BLaER1 (cell line): ENCODE data around the gene ZNF215.

ENCODE experiments used
- H3K27ac ChIP-seq: shearing (Covaris generic); formaldehyde crosslinking; 2 replicates; pipeline ENCODE4 v1.8.1; 2022
- H3K27me3 ChIP-seq: shearing (Covaris generic); formaldehyde crosslinking; 2 replicates; pipeline ENCODE4 v1.8.1; 2022
- H3K36me3 ChIP-seq: shearing (Covaris generic); formaldehyde crosslinking; 2 replicates; pipeline ENCODE4 v1.8.1; 2022
- H3K4me1 ChIP-seq: shearing (Covaris generic); formaldehyde crosslinking; 2 replicates; pipeline ENCODE4 v1.8.1; 2022
- H3K4me2 ChIP-seq: shearing (Covaris generic); formaldehyde crosslinking; 2 replicates; pipeline ENCODE4 v1.8.1; 2022
- H3K4me3 ChIP-seq: shearing (Covaris generic); formaldehyde crosslinking; 2 replicates; pipeline ENCODE4 v1.8.1; 2022
- H3K9ac ChIP-seq: shearing (Covaris generic); formaldehyde crosslinking; 2 replicates; pipeline ENCODE4 v1.8.1; 2022
- H3K9me3 ChIP-seq: shearing (Covaris generic); formaldehyde crosslinking; 2 replicates; pipeline ENCODE4 v1.8.1; 2022
- H4K20me1 ChIP-seq: shearing (Covaris generic); formaldehyde crosslinking; 2 replicates; pipeline ENCODE4 v1.8.1; 2022
- Cebpa-rat ChIP-seq: shearing (Covaris generic); IDR thresholded peaks from 2 replicates; pipeline ENCODE4 v1.8.1; 2022

The ZNF215 gene

GRCh38 chr11:6988506-6988905 is 62.3 kb downstream of the ZNF215 start:
- Histone ChIP-seq H3K9me3 (no peaks in the 10 kb centered on the region), H4K20me1 (no peaks in the 10 kb centered on the region), H3K27me3 (no peaks in the 10 kb centered on the region), H3K27ac (no peak overlapping the region), H3K36me3 (no peaks in the 10 kb centered on the region), H3K4me2 (no peak overlapping the region), H3K4me3 (no peak overlapping the region), H3K4me1 (no peaks in the 10 kb centered on the region), H3K9ac (no peak overlapping the region)
- TF ChIP-seq Cebpa-rat, result no peak

GRCh38 chr11:6991227-6991626 is 65.0 kb downstream of the ZNF215 start:
- no peaks in the 10 kb centered on the region for H4K20me1 ChIP-seq
- H3K27ac ChIP-seq, result no peak overlapping the region
- no peaks in the 10 kb centered on the region for H3K9me3 ChIP-seq
- no peaks in the 10 kb centered on the region for H3K4me1 ChIP-seq
- TF ChIP-seq Cebpa-rat, result no peak
- H3K27me3 ChIP-seq, result no peaks in the 10 kb centered on the region
- H3K4me3 ChIP-seq, result no peak overlapping the region
- no peaks in the 10 kb centered on the region for H3K36me3 ChIP-seq
- no peak overlapping the region for H3K4me2 ChIP-seq
- no peak overlapping the region for H3K9ac ChIP-seq

GRCh38 chr11:6992026-6992425 is 65.8 kb downstream of the ZNF215 start:
- Histone ChIP-seq H3K36me3 (no peaks in the 10 kb centered on the region), H4K20me1 (no peaks in the 10 kb centered on the region), H3K9ac (no peak overlapping the region), H3K4me1 (no peaks in the 10 kb centered on the region), H3K4me2 (no peak overlapping the region), H3K27me3 (no peaks in the 10 kb centered on the region), H3K27ac (no peak overlapping the region), H3K4me3 (no peak overlapping the region), H3K9me3 (no peaks in the 10 kb centered on the region)
- TF ChIP-seq Cebpa-rat, result no peak

GRCh38 chr11:6992457-6993417 is 66.5 kb downstream of the ZNF215 start:
- Histone ChIP-seq H3K4me1 (no peaks in the 10 kb centered on the region), H3K9ac (no peak overlapping the region), H3K27me3 (no peaks in the 10 kb centered on the region), H3K27ac (no peak overlapping the region), H4K20me1 (no peaks in the 10 kb centered on the region), H3K4me2 (no peak overlapping the region), H3K36me3 (no peaks in the 10 kb centered on the region), H3K9me3 (no peaks in the 10 kb centered on the region), H3K4me3 (no peak overlapping the region)
- TF ChIP-seq Cebpa-rat, result no peak

GRCh38 chr11:6995703-6996102 is 69.5 kb downstream of the ZNF215 start:
- TF ChIP-seq Cebpa-rat, result no peak
- no peak overlapping the region for H3K4me2 ChIP-seq
- no peaks in the 10 kb centered on the region for H3K27me3 ChIP-seq
- no peak overlapping the region for H3K27ac ChIP-seq
- H3K9ac ChIP-seq, result no peak overlapping the region
- no peaks in the 10 kb centered on the region for H3K9me3 ChIP-seq
- no peaks in the 10 kb centered on the region for H3K36me3 ChIP-seq
- H4K20me1 ChIP-seq, result no peaks in the 10 kb centered on the region
- H3K4me3 ChIP-seq, result no peak overlapping the region
- no peaks in the 10 kb centered on the region for H3K4me1 ChIP-seq

- Histone ChIP-seq H3K4me3 (no peak overlapping the region), H3K9me3 (no peaks in the 10 kb centered on the region), H3K9ac (no peak overlapping the region), H4K20me1 (no peaks in the 10 kb centered on the region), H3K27ac (no peak overlapping the region), H3K4me2 (no peak overlapping the region), H3K36me3 (no peaks in the 10 kb centered on the region), H3K27me3 (no peaks in the 10 kb centered on the region), H3K4me1 (no peaks in the 10 kb centered on the region)
- TF ChIP-seq Cebpa-rat, result no peak
Measured at GRCh38 chr11:7004482-7004881, 78.3 kb downstream of the ZNF215 start.
